Heart right ventricle (tissue), 16 donors: ENCODE measurements around the gene TLE2. TPM values are rescaled to one million over a fixed set of nuclear protein-coding genes. Genes with fewer than 3 reads are reported as not detected.

Source experiments
- ATAC-seq, 8 donors: fragments of 200-7000 bp; cut with Tn5 transposase; one replicate each; pipeline ENCODE4 v1.9.1; 2020; ENCODE audit warnings: mild to moderate bottlenecking in 8 of 8, moderate library complexity in 8 of 8, moderate number of reproducible peaks in 1 of 8
- DNase-seq, 2 donors: peaks; one replicate each; pipeline ENCODE4 v3.0.0-alpha.2; 2020
- H3K27ac ChIP-seq, 10 donors: fragments of 200-600 bp; sonication (generic) in 2 of 10; one replicate each; pipeline versions ENCODE4 v1.5.0 to v1.8.0; 2020 to 2022; ENCODE audit warnings: mild to moderate bottlenecking in 3 of 10
- H3K27me3 ChIP-seq, 7 donors: fragments of 200-600 bp; one replicate each; pipeline ENCODE4 v1.8.0; 2021 to 2022; ENCODE audit warnings: mild to moderate bottlenecking in 2 of 7
- H3K36me3 ChIP-seq, 9 donors: fragments of 200-600 bp; sonication (generic) in 1 of 9; one replicate each; pipeline versions ENCODE4 v1.5.0 to v1.8.0; 2020 to 2022; ENCODE audit warnings: mild to moderate bottlenecking in 2 of 9
- H3K4me1 ChIP-seq, 9 donors: fragments of 200-600 bp; sonication (generic) in 1 of 9; one replicate each; pipeline versions ENCODE4 v1.5.0 to v1.8.0; 2020 to 2022; ENCODE audit warnings: mild to moderate bottlenecking in 4 of 9
- H3K4me3 ChIP-seq, 10 donors: fragments of 200-600 bp; sonication (generic) in 2 of 10; one replicate each; pipeline versions ENCODE4 v1.5.0 to v1.8.0; 2020 to 2022; ENCODE audit warnings: mild to moderate bottlenecking in 7 of 10, moderate library complexity in 2 of 10
- H3K9me3 ChIP-seq, 11 donors: fragments of 200-600 bp in 10 of 11; sonication (generic) in 2 of 11; one replicate each; pipeline versions ENCODE4 v1.5.0 to v1.8.0; 2013 to 2022; ENCODE audit warnings: mild to moderate bottlenecking in 2 of 11, control low read depth in 1 of 11, moderate library complexity in 1 of 11
- CTCF ChIP-seq, 9 donors: fragments of 200-600 bp; sonication (generic) in 2 of 9; IDR thresholded peaks; one replicate each; pipeline versions ENCODE4 v1.5.0 to v1.8.0; 2021 to 2022; ENCODE audit warnings: antibody characterized with exemption in 9 of 9, mild to moderate bottlenecking in 5 of 9, moderate library complexity in 1 of 9
- WGBS, 2 donors: extraction: QIAGEN DNeasy Blood & Tissue Kit; methylation state at CpG; one replicate each; pipeline ENCODE4 v1.1.7; 2013; ENCODE audit warnings: inconsistent platforms in 1 of 2; 5-methylcytosine and 5-hydroxymethylcytosine counted together
- intact Hi-C, 10 donors: fragments of 100-400 bp; cut with DNase I; formaldehyde crosslinking; loops; one replicate each; pipeline versions ENCODE4 v1.11.1 to v1.14.2; 2022
- polyA plus RNA-seq, 2 donors: library from polyadenylated mRNA; stranded (reverse); fragments of 200-250 nt; gene quantifications; one replicate each; pipeline ENCODE4 v1.2.3, GENCODE V29; 2013
- total RNA-seq, 10 donors: library from RNA; stranded (reverse); fragmentation: NEBNext Ultra II Directional in 3 of 10; extraction: Animal tissue kit (Norgen Biotek cat#: 25700) in 3 of 10; gene quantifications; one replicate each; pipeline versions ENCODE4 v1.2.1 to v1.2.4, GENCODE V29; 2021 to 2023
- donor health status: Arrhythmogenic right ventricular cardiomyopathy.
- donor health status: ischemic (EF 13 %, LVEDD 7.1; RV severe dilation, severe dysfunction).
- donor health status: healthy with polysubstance abuse.
- donor health status: DM: no; HTN: yes; CAD: no.
- donor health status: DM: no; HTN: no; CAD: no.
- donor health status: ischemic (EF 25% LVEDD 6.9; RV normal size, moderate dysfunction).
- donor health status: ischemic (EF 25% LVEDD 5.7; RV mildly dilated, moderate dysfunction).
- donor health status: healthy.
- donor health status: DM: yes; HTN: yes; CAD: no.
- donor health status: Ischemic cardiomyopathy.
- donor health status: ischemic (EF 35%, LVEDD 5.7; RV mildly dilated, moderate dysfunction).
- donor health status: nonischemic (EF 11% LVEDD 7.7; RV severe dilation, severe dysfunction).
- donor health status: DM: yes; HTN: yes; CAD: no.
- donor health status: PGD.
- donor health status: ischemic (EF 29% LVEDD 5.4; RV normal size, mild dysfunction).
- donor health status: nonischemic (EF 23%, LVEDD 6.1; RV moderate dilation, normal function).

The TLE2 gene
- total and polyA plus RNA-seq, 12 donors, result 28.2 to 64.5 (median 39.9) TPM

GRCh38 chr19:3005345-3005744 lies 23.7 kb downstream of the TLE2 start:
- ATAC-seq, result no peak
- Histone ChIP-seq H3K9me3 (no peaks in the 10 kb centered on the region), H3K27me3 (no peaks in the 10 kb centered on the region), H3K27ac (no peak overlapping the region), H3K4me1 (no peaks in the 10 kb centered on the region), H3K36me3 (peaks cover 0 to 96% (median 14%) of the 10 kb centered on the region in 9 donors), H3K4me3 (no peak overlapping the region)
- intact Hi-C loops, result no loop called here
- 91% methylated on average over 18 of the region's 18 CpGs for WGBS, 2 donors
- TF ChIP-seq CTCF (IDR thresholded peaks at IDR 0.05), result no peak
- no peak for DNase-seq

GRCh38 chr19:3004522-3004921 lies 24.6 kb downstream of the TLE2 start:
- Histone ChIP-seq H3K4me1 (no peaks in the 10 kb centered on the region), H3K36me3 (peaks cover 0 to 96% (median 14%) of the 10 kb centered on the region in 9 donors), H3K9me3 (no peaks in the 10 kb centered on the region), H3K27me3 (no peaks in the 10 kb centered on the region), H3K4me3 (no peak overlapping the region), H3K27ac (no peak overlapping the region)
- 76 to 80% methylated on average over 4 of the region's 4 CpGs for WGBS, 2 donors
- ATAC-seq (no peak), DNase-seq (no peak)
- TF ChIP-seq CTCF (IDR thresholded peaks at IDR 0.05), result no peak
- intact Hi-C loops, result no loop called here

GRCh38 chr19:3003046-3003445 lies 26.0 kb downstream of the TLE2 start:
- Histone ChIP-seq H3K9me3 (no peaks in the 10 kb centered on the region), H3K36me3 (peaks cover 0 to 95% (median 7%) of the 10 kb centered on the region in 9 donors), H3K27ac (no peak overlapping the region), H3K4me3 (no peak overlapping the region), H3K27me3 (no peaks in the 10 kb centered on the region), H3K4me1 (no peaks in the 10 kb centered on the region)
- no peak for DNase-seq
- intact Hi-C loops, result no loop called here
- ATAC-seq, result no peak
- TF ChIP-seq CTCF (IDR thresholded peaks at IDR 0.05), result no peak
- WGBS, 2 donors, result 91 to 93% methylated on average over 7 of the region's 7 CpGs

GRCh38 chr19:3001235-3001800 lies 27.8 kb downstream of the TLE2 start:
- Histone ChIP-seq H3K27ac (no peak overlapping the region), H3K4me3 (no peak overlapping the region), H3K4me1 (no peaks in the 10 kb centered on the region), H3K36me3 (peaks cover 0 to 86% (median 7%) of the 10 kb centered on the region in 9 donors), H3K9me3 (no peaks in the 10 kb centered on the region), H3K27me3 (no peaks in the 10 kb centered on the region)
- no peak for TF ChIP-seq CTCF (IDR thresholded peaks at IDR 0.05)
- intact Hi-C loops, result no loop called here
- 96 to 98% methylated on average over 6 of the region's 6 CpGs for WGBS, 2 donors
- no peak for ATAC-seq
- no peak for DNase-seq
